NCI-H1436 (cell line): ENCODE data around the gene PALD1.

Source experiments
- DNase-seq: peaks from one replicate; lab custom pipeline; 2025; lab: John Stamatoyannopoulos, UW

Gene PALD1

GRCh38 chr10:70557876-70558275 lies 79.3 kb downstream of the PALD1 start:
- no peak for DNase-seq

GRCh38 chr10:70558295-70558694 lies 79.7 kb downstream of the PALD1 start:
- no peak for DNase-seq

GRCh38 chr10:70558871-70559810 lies 80.6 kb downstream of the PALD1 start:
- DNase-seq, result no peak

GRCh38 chr10:70559861-70560260 lies 81.3 kb downstream of the PALD1 start:
- no peak for DNase-seq

- DNase-seq, result no peak
Measured at GRCh38 chr10:70560511-70560941, 82.0 kb downstream of the PALD1 start.

GRCh38 chr10:70561070-70561469 lies 82.5 kb downstream of the PALD1 start:
- DNase-seq, result no peak

- DNase-seq, result no peak
Measured at GRCh38 chr10:70561558-70561957, 83.0 kb downstream of the PALD1 start.

- DNase-seq, result no peak
Measured at GRCh38 chr10:70562036-70562755, 83.6 kb downstream of the PALD1 start.

GRCh38 chr10:70563230-70563629 lies 84.7 kb downstream of the PALD1 start:
- no peak for DNase-seq

- no peak for DNase-seq
Measured at GRCh38 chr10:70564113-70564725, 85.7 kb downstream of the PALD1 start.

GRCh38 chr10:70564901-70565351 lies 86.4 kb downstream of the PALD1 start:
- DNase-seq, result no peak

- DNase-seq, result no peak
Measured at GRCh38 chr10:70565556-70566514, 87.3 kb downstream of the PALD1 start.

GRCh38 chr10:70566515-70567290 lies 88.1 kb downstream of the PALD1 start:
- DNase-seq, result no peak

GRCh38 chr10:70567603-70568002 lies 89.0 kb downstream of the PALD1 start:
- DNase-seq, result no peak

- no peak for DNase-seq
Measured at GRCh38 chr10:70568113-70568512, 89.5 kb downstream of the PALD1 start.

- no peak for DNase-seq
Measured at GRCh38 chr10:70568781-70569495, 90.4 kb downstream of the PALD1 start.

GRCh38 chr10:70571236-70571635 lies 92.7 kb downstream of the PALD1 start:
- DNase-seq, result no peak

GRCh38 chr10:70571636-70572439 lies 93.3 kb downstream of the PALD1 start:
- no peak for DNase-seq
